Parathyroid adenoma (tissue), 2 donors: ENCODE measurements around the gene DIP2C.

Experiments
- H2AFZ ChIP-seq: fragments of 300-600 bp; sonication (generic); one replicate; pipeline ENCODE4 v1.7.0; 2017; ENCODE audit warnings: antibody characterized with exemption, mild to moderate bottlenecking
- H3K27ac ChIP-seq: fragments of 300-600 bp; sonication (generic); one replicate; pipeline ENCODE4 v1.7.0; 2017
- H3K27me3 ChIP-seq: fragments of 300-600 bp; sonication (generic); one replicate; pipeline ENCODE4 v1.7.0; 2017; ENCODE audit warnings: low read length; ENCODE audit not compliant: control insufficient read depth, insufficient read depth
- H3K36me3 ChIP-seq: fragments of 300-600 bp; sonication (generic); one replicate; pipeline ENCODE4 v1.7.0; 2017; ENCODE audit warnings: low read length; ENCODE audit not compliant: control insufficient read depth, insufficient read depth
- H3K4me1 ChIP-seq: fragments of 300-600 bp; sonication (generic); one replicate; pipeline ENCODE4 v1.7.0; 2017; ENCODE audit warnings: control low read depth
- H3K4me2 ChIP-seq: fragments of 300-600 bp; sonication (generic); one replicate; pipeline ENCODE4 v1.7.0; 2017; ENCODE audit warnings: low read length
- H3K4me3 ChIP-seq: fragments of 300-600 bp; sonication (generic); one replicate; pipeline ENCODE4 v1.7.0; 2017; ENCODE audit warnings: low read depth, low read length
- H3K79me2 ChIP-seq: fragments of 300-600 bp; sonication (generic); one replicate; pipeline ENCODE4 v1.7.0; 2017; ENCODE audit warnings: control low read depth
- H3K9ac ChIP-seq: fragments of 300-600 bp; sonication (generic); one replicate; pipeline ENCODE4 v1.7.0; 2017; ENCODE audit warnings: mild to moderate bottlenecking
- H3K9me3 ChIP-seq: fragments of 300-600 bp; sonication (generic); one replicate; pipeline ENCODE4 v1.7.0; 2017; ENCODE audit warnings: low read length; ENCODE audit not compliant: control insufficient read depth
- CTCF ChIP-seq: fragments of 300-600 bp; sonication (generic); IDR thresholded peaks from one replicate; pipeline ENCODE4 v1.7.0; 2017; ENCODE audit warnings: antibody characterized with exemption, mild to moderate bottlenecking
- donor health status: primary hyperparathyroidism.

The DIP2C gene

GRCh38 chr10:593901-594457 is 95.5 kb downstream of the DIP2C start:
- H3K27me3 ChIP-seq: no peaks in the 10 kb centered on the region
- no peak overlapping the region for H3K9ac ChIP-seq
- TF ChIP-seq CTCF: no peak
- H3K27ac ChIP-seq: no peak overlapping the region
- H2AFZ ChIP-seq: no peak overlapping the region
- H3K4me1 ChIP-seq: no peaks in the 10 kb centered on the region
- no peak overlapping the region for H3K4me3 ChIP-seq
- no peak overlapping the region for H3K4me2 ChIP-seq
- H3K9me3 ChIP-seq: no peaks in the 10 kb centered on the region
- no peaks in the 10 kb centered on the region for H3K36me3 ChIP-seq
- H3K79me2 ChIP-seq: peaks cover 38% of the 10 kb centered on the region

- Histone ChIP-seq H3K27me3 (no peaks in the 10 kb centered on the region), H3K4me2 (no peak overlapping the region), H3K4me1 (no peaks in the 10 kb centered on the region), H3K27ac (no peak overlapping the region), H3K9me3 (no peaks in the 10 kb centered on the region), H3K79me2 (peaks cover 33% of the 10 kb centered on the region), H3K4me3 (no peak overlapping the region), H3K9ac (no peak overlapping the region), H3K36me3 (no peaks in the 10 kb centered on the region), H2AFZ (no peak overlapping the region)
- no peak for TF ChIP-seq CTCF
Measured at GRCh38 chr10:593421-593820, 96.0 kb downstream of the DIP2C start.

GRCh38 chr10:593016-593415 is 96.5 kb downstream of the DIP2C start:
- Histone ChIP-seq H3K27ac (no peak overlapping the region), H2AFZ (no peak overlapping the region)

GRCh38 chr10:591646-592045 is 97.8 kb downstream of the DIP2C start:
- H3K4me3 ChIP-seq: no peak overlapping the region
- no peak for TF ChIP-seq CTCF
- peaks cover under 1% of the 10 kb centered on the region for H3K4me1 ChIP-seq

More at GRCh38 chr10:593016-593415, 96.5 kb downstream of the DIP2C start:
- Histone ChIP-seq H3K9ac (no peak overlapping the region), H3K79me2 (peaks cover 32% of the 10 kb centered on the region), H3K4me1 (no peaks in the 10 kb centered on the region), H3K9me3 (no peaks in the 10 kb centered on the region), H3K4me3 (no peak overlapping the region), H3K36me3 (no peaks in the 10 kb centered on the region), H3K27me3 (no peaks in the 10 kb centered on the region), H3K4me2 (no peak overlapping the region)
- no peak for TF ChIP-seq CTCF

GRCh38 chr10:590721-591120 is 98.7 kb downstream of the DIP2C start:
- Histone ChIP-seq H3K4me1 (peaks cover 10% of the 10 kb centered on the region), H3K9ac (no peak overlapping the region), H3K27me3 (no peaks in the 10 kb centered on the region), H3K27ac (no peak overlapping the region), H3K4me3 (no peak overlapping the region), H3K36me3 (no peaks in the 10 kb centered on the region), H3K9me3 (no peaks in the 10 kb centered on the region), H3K79me2 (peaks cover 27% of the 10 kb centered on the region), H3K4me2 (no peak overlapping the region), H2AFZ (no peak overlapping the region)
- no peak for TF ChIP-seq CTCF

More at GRCh38 chr10:591646-592045, 97.8 kb downstream of the DIP2C start:
- Histone ChIP-seq H3K36me3 (no peaks in the 10 kb centered on the region), H2AFZ (no peak overlapping the region), H3K27me3 (no peaks in the 10 kb centered on the region), H3K9me3 (no peaks in the 10 kb centered on the region), H3K79me2 (peaks cover 32% of the 10 kb centered on the region), H3K4me2 (no peak overlapping the region), H3K27ac (no peak overlapping the region), H3K9ac (no peak overlapping the region)
